Lung microvascular endothelial cell (primary cell): ENCODE results near the gene GTF2A1. TPM values are rescaled to one million over a fixed set of nuclear protein-coding genes. Genes with fewer than 3 reads are reported as not detected.

Experiments
- DNase-seq, 2 donors: peaks; one replicate each; pipeline versions ENCODE4 v3.0.0 to v3.0.0-alpha.2; 2010; ENCODE audit warnings: low read depth in 2 of 2
- total RNA-seq: library from RNA; depleted of rRNA; stranded (reverse); fragments of >200 nt; gene quantifications from 2 replicates; pipeline ENCODE4 v1.2.1, GENCODE V29; 2014

GTF2A1 gene
- total RNA-seq, 1 donor from 2014 or later = 44.8 TPM

- DNase-seq = no peak
Observed at GRCh38 chr14:81141426-81141825, 79.3 kb downstream of the GTF2A1 start.

- DNase-seq = no peak
Observed at GRCh38 chr14:81138429-81138828, 82.3 kb downstream of the GTF2A1 start.

GRCh38 chr14:81137316-81137715 lies 83.4 kb downstream of the GTF2A1 start:
- peak in 1 of 2 donors; percentile 52 for DNase-seq

- DNase-seq = no peak
Observed at GRCh38 chr14:81133400-81133799, 87.4 kb downstream of the GTF2A1 start.

- no peak for DNase-seq
Observed at GRCh38 chr14:81132468-81132867, 88.3 kb downstream of the GTF2A1 start.

GRCh38 chr14:81129242-81129641 lies 91.5 kb downstream of the GTF2A1 start:
- DNase-seq = no peak

GRCh38 chr14:81127785-81128184 lies 93.0 kb downstream of the GTF2A1 start:
- DNase-seq = peak in 1 of 2 donors; percentile 69

GRCh38 chr14:81125536-81125935 lies 95.2 kb downstream of the GTF2A1 start:
- no peak for DNase-seq

Other genes starting within 250 kb of the GTF2A1 start
- 49.0 and 175 TPM in 2 replicates for gene STON2, start 179.4 kb upstream of the GTF2A1 start, total RNA-seq